Upper lobe of left lung (tissue), 6 donors: ENCODE data around the gene SERINC3. TPM values are rescaled to one million over a fixed set of nuclear protein-coding genes. Genes with fewer than 3 reads are reported as not detected.

Source experiments
- ATAC-seq, 2 donors: fragments of 200-7000 bp; cut with Tn5 transposase; one replicate each; pipeline ENCODE4 v1.9.1; 2022; ENCODE audit warnings: mild to moderate bottlenecking in 2 of 2, moderate library complexity in 2 of 2; ENCODE audit not compliant: low FRiP score in 2 of 2
- DNase-seq, 2 donors: peaks; one replicate each; pipeline ENCODE4 v3.0.0-alpha.2; 2019 to 2020
- H3K27ac ChIP-seq, 4 donors: fragments of 200-600 bp; sonication (generic); one replicate each; pipeline ENCODE4 v1.5.1; 2016 to 2019
- H3K27me3 ChIP-seq, 4 donors: fragments of 200-600 bp; sonication (generic); one replicate each; pipeline ENCODE4 v1.5.1; 2017 to 2019
- H3K36me3 ChIP-seq, 4 donors: fragments of 200-600 bp; sonication (generic); one replicate each; pipeline ENCODE4 v1.5.1; 2016 to 2019
- H3K4me1 ChIP-seq, 4 donors: fragments of 200-600 bp; sonication (generic); one replicate each; pipeline ENCODE4 v1.5.1; 2018 to 2019
- H3K4me3 ChIP-seq, 4 donors: fragments of 200-600 bp; sonication (generic); one replicate each; pipeline ENCODE4 v1.5.1; 2017 to 2019; ENCODE audit warnings: mild to moderate bottlenecking in 2 of 4, moderate library complexity in 1 of 4
- H3K9me3 ChIP-seq, 4 donors: fragments of 200-600 bp; sonication (generic); one replicate each; pipeline ENCODE4 v1.5.1; 2018 to 2019
- EP300 ChIP-seq, 4 donors: sonication (generic); formaldehyde crosslinking; IDR thresholded peaks; one replicate each; pipeline ENCODE4 v1.5.1; 2017; ENCODE audit warnings: antibody characterized with exemption in 4 of 4, control low read depth in 2 of 4
- POLR2A ChIP-seq, 4 donors: fragments of 450-650 bp; IDR thresholded peaks; one replicate each; pipeline ENCODE4 v1.5.1; 2016 to 2017; ENCODE audit warnings: antibody characterized with exemption in 4 of 4, mild to moderate bottlenecking in 2 of 4
- POLR2AphosphoS5 ChIP-seq, 2 donors: sonication (generic); formaldehyde crosslinking; IDR thresholded peaks; one replicate each; pipeline ENCODE4 v1.5.1; 2017; ENCODE audit warnings: antibody characterized with exemption in 2 of 2
- WGBS, 2 donors: methylation state at CpG; one replicate each; pipeline ENCODE4 v1.1.5; 2017 to 2018; 5-methylcytosine and 5-hydroxymethylcytosine counted together
- total RNA-seq, 6 donors: library from RNA; depleted of rRNA in 4 of 6; stranded (reverse); fragments of >200 nt in 4 of 6; gene quantifications; one replicate each; pipeline versions ENCODE4 v1.1.0 to v1.2.1, GENCODE V29; 2016 to 2021
- TF ChIP-seq, protein P1 (sequence below), 6 experiments: fragments of 450-650 bp in 4 of 6; fragments of 200-600 bp in 2 of 6; sonication (generic) in 2 of 6; IDR thresholded peaks; one replicate each; pipeline ENCODE4 v1.5.1; 2016 to 2019; ENCODE audit warnings: antibody characterized with exemption in 6 of 6
- donor health status: DM: no; HTN: no; CAD: no; lungs with moderate emphysema.
- donor health status: DM: no; HTN: yes; CAD: no; lungs with severe emphysema.

Gene SERINC3
- total RNA-seq, 6 donors from 2014 or later, result 56.3 to 122 (median 107) TPM

DNA sequence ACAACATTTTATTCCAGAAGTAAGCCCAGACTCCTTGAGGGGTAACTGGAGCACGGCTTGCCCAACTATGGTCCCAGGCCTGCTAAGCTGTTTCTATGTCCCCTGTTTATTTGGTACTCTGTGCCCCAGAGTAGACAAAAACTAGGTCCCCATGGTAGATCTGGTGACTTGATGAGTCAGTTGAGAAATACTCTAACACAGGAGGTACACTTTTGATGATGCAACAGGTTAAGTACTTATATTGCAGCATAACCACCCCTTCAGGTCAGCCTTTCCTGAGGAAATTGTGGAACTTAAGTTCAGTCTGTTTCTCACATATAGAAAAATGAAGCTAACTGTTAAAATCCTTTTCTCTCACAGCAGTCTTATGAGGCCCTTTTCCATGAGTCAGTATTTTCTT, 26.6 kb downstream of the SERINC3 start:
- H3K4me1 ChIP-seq, result peaks cover 0 to 13% (median 8%) of the 10 kb centered on the region in 4 donors

DNA sequence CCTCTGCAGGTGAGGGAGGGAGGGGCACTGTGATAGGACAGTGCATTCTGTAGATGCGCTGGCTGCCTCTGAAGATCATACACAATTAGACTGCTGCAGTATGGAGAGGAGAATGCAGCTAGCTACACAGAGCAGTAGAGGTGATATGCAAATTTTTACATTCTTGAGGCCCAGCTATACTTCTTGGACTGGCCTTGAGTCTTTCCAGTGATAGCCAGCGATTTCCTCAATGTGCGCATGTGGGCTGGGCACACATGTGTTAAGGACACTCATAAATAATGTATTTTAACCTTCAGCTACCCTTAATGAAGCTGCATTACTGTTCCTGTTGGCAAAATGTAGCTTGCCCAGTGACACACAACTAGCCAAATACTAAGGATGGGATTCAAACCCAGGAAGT, 27.2 kb downstream of the SERINC3 start:
- Histone ChIP-seq H3K36me3 (peaks cover 11 to 96% (median 56%) of the 10 kb centered on the region in 4 donors), H3K4me1 (peaks cover 0 to 13% (median 8%) of the 10 kb centered on the region in 4 donors), H3K27ac (peak overlapping the region; percentile 62 to 78 (median 66))

More for the DNA sequence above, 26.6 kb downstream of the SERINC3 start:
- H3K27ac ChIP-seq, result peak overlapping the region; percentile 62 to 78 (median 66)
- DNase-seq (no peak), ATAC-seq (peak; percentile 25 to 78)
- H3K36me3 ChIP-seq, result peaks cover 16 to 96% (median 56%) of the 10 kb centered on the region in 4 donors
- H3K4me3 ChIP-seq, result no peak overlapping the region
- WGBS, 2 donors, result 63 to 67% methylated on average over 1 of the region's 1 CpG
- no peaks in the 10 kb centered on the region for H3K27me3 ChIP-seq
- TF ChIP-seq POLR2AphosphoS5 (IDR thresholded peaks at IDR 0.05) (peak in 1 of 2 donors; percentile 46), EP300 (IDR thresholded peaks at IDR 0.05) (peak in 1 of 4 donors; percentile 88)
- TF ChIP-seq, protein P1, sequence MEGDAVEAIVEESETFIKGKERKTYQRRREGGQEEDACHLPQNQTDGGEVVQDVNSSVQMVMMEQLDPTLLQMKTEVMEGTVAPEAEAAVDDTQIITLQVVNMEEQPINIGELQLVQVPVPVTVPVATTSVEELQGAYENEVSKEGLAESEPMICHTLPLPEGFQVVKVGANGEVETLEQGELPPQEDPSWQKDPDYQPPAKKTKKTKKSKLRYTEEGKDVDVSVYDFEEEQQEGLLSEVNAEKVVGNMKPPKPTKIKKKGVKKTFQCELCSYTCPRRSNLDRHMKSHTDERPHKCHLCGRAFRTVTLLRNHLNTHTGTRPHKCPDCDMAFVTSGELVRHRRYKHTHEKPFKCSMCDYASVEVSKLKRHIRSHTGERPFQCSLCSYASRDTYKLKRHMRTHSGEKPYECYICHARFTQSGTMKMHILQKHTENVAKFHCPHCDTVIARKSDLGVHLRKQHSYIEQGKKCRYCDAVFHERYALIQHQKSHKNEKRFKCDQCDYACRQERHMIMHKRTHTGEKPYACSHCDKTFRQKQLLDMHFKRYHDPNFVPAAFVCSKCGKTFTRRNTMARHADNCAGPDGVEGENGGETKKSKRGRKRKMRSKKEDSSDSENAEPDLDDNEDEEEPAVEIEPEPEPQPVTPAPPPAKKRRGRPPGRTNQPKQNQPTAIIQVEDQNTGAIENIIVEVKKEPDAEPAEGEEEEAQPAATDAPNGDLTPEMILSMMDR (IDR thresholded peaks at IDR 0.05), result no peak
- H3K9me3 ChIP-seq, result no peaks in the 10 kb centered on the region

DNA sequence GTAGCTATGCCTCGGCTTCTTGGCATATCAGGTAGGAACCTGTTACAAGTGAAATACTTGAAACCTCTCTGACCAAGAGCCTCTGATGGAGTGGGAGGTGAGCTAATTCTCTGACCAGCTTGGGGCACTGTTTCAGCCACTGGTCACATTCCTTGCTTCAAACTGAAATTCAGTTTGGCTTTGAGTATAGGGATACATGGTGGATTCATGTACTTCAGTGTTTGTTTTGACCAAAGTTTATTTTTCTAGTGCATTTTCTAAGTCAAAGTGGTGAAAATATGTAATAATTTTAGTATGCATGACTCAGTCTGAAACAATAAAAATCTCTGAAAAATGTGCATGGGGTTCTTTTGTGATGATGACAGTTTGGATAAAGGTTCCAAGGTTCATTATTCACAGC, 27.6 kb downstream of the SERINC3 start:
- Histone ChIP-seq H3K36me3 (peaks cover 7 to 96% (median 57%) of the 10 kb centered on the region in 4 donors), H3K9me3 (no peaks in the 10 kb centered on the region), H3K27me3 (no peaks in the 10 kb centered on the region), H3K27ac (peak overlapping the region in 2 of 4 donors; percentile 66 to 78), H3K4me3 (no peak overlapping the region), H3K4me1 (peaks cover 0 to 13% (median 8%) of the 10 kb centered on the region in 4 donors)
- whole genome bisulfite sequencing, 2 donors, result 56 to 71% methylated on average over 1 of the region's 1 CpG
- DNase-seq, result peak in 1 of 2 donors; percentile 45
- TF ChIP-seq, protein P1 (IDR thresholded peaks at IDR 0.05), result no peak
- TF ChIP-seq POLR2AphosphoS5 (IDR thresholded peaks at IDR 0.05), result no peak
- TF ChIP-seq EP300 (IDR thresholded peaks at IDR 0.05), result no peak
- no peak for TF ChIP-seq POLR2A (IDR thresholded peaks at IDR 0.05)
- ATAC-seq, result peak in 1 of 2 donors; percentile 36

More for the DNA sequence above, 27.2 kb downstream of the SERINC3 start:
- Histone ChIP-seq H3K4me3 (no peak overlapping the region), H3K9me3 (no peaks in the 10 kb centered on the region), H3K27me3 (no peaks in the 10 kb centered on the region)
- WGBS, 2 donors, result 71 to 91% methylated on average over 3 of the region's 3 CpGs
- DNase-seq (no peak), ATAC-seq (no peak)
- TF ChIP-seq POLR2AphosphoS5 (IDR thresholded peaks at IDR 0.05) (no peak), EP300 (IDR thresholded peaks at IDR 0.05) (no peak), POLR2A (IDR thresholded peaks at IDR 0.05) (no peak)
- TF ChIP-seq, protein P1 (IDR thresholded peaks at IDR 0.05), result no peak

DNA sequence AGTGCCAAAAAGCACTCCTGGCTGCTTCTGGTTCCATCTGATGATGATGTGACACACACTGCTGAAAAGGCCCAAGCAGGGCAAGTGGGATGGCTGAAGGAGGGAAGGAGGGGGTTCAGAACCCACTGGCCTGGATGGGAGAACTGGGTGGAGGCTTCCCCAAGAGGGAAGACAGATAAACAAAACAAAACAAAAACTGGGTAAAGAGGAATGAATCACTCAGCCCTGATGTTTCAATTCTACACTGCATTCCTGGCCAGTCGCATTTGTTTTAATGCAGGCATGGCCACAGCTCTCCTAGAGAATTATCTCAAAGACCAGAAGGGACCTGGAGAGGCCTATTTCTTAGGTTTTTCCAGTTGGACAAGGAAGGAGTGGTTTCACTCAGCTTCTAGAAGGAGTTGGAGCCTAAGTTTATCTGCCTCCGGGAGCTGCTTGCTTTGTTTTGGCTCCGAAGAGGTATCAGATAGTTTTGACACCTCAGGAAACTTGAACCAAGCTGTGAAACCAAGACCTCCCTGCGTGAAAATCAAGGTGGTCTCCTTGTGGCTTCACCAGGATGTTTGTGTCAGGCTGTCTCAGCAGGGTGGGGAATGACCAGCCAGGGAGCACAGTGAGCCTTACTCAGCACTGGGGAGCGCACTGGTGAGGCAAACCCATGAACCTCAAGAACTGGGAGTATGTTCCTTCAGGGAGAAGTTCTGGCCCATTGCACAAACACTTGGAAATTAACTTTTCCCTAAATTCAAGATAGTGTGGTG, 30.1 kb downstream of the SERINC3 start:
- ATAC-seq (peak in 1 of 2 donors; percentile 77), DNase-seq (no peak)
- Histone ChIP-seq H3K27ac (peak overlapping the region in 1 of 4 donors; percentile 43), H3K4me3 (no peak overlapping the region), H3K9me3 (no peaks in the 10 kb centered on the region), H3K36me3 (peaks cover 0 to 92% (median 58%) of the 10 kb centered on the region in 4 donors), H3K4me1 (peaks cover 0 to 13% (median 8%) of the 10 kb centered on the region in 4 donors), H3K27me3 (no peaks in the 10 kb centered on the region)
- 74 to 84% methylated on average over 4 to 5 of the region's 5 CpGs for WGBS, 2 donors
- TF ChIP-seq, protein P1 (IDR thresholded peaks at IDR 0.05), result no peak
- TF ChIP-seq POLR2AphosphoS5 (IDR thresholded peaks at IDR 0.05), result no peak
- TF ChIP-seq POLR2A (IDR thresholded peaks at IDR 0.05), result no peak
- no peak for TF ChIP-seq EP300 (IDR thresholded peaks at IDR 0.05)
